ENCODE results near the gene GNAO1.

Gene GNAO1

DNA sequence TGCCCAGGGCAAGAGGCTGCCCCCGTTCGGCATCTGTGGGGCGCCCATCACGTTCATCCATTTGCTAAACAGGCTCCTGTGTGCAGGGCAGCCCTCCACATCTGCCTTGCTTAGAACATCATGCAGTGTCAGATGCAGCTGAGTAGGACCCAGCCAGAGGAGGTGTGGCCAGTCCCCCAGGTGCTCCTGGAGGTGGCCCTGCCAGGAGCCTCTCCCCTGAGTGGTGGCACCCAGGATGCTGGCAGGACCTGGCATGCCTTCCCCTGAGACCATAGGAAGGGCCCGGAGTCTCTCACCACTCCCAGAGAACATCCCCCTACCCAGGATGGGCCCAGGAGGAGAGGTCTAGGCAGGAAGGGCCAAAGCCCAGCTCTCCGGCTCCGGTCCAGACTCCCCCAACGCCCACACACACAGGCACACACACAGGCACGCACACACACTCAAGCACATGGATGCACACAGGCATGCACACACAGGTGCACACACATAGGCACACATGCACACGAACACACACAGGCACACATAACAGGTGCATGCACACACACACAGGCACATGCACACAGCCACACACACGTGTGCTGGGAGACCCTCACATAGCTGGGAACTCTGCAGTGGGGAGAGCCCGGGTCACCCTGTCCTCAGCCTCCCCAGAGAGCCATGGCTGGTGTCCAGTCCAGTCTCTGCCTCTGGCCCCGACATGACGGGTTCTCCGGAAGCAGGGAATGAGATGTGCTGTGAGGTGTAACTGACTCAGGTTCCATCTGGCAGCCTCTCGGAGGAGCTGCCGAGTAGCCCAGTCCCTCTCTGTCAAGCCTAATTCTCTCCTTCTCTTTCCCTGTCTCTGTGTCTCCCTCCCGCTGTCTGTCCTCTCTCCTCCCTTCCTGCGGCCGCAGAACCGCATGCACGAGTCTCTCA, 159.5 kb downstream of the GNAO1 start:
- H3K36me3 ChIP-seq (ENCODE audit: control insufficient read depth, low read depth, low read length): no peaks in the 10 kb centered on the region
- no peaks in the 10 kb centered on the region for H3K9me3 ChIP-seq (ENCODE audit: control insufficient read depth, low read depth, low read length)
- H3K27ac ChIP-seq (ENCODE audit: low read length): no peak overlapping the region
- H3K4me1 ChIP-seq (ENCODE audit: control insufficient read depth, low read depth, low read length): peaks cover 4% of the 10 kb centered on the region
- H3K4me3 ChIP-seq (ENCODE audit: low read length): no peak overlapping the region
- no peak overlapping the region for H3K9ac ChIP-seq (ENCODE audit: low read length)
- no peaks in the 10 kb centered on the region for H3K27me3 ChIP-seq (ENCODE audit: control insufficient read depth, insufficient read depth, low read length)

DNA sequence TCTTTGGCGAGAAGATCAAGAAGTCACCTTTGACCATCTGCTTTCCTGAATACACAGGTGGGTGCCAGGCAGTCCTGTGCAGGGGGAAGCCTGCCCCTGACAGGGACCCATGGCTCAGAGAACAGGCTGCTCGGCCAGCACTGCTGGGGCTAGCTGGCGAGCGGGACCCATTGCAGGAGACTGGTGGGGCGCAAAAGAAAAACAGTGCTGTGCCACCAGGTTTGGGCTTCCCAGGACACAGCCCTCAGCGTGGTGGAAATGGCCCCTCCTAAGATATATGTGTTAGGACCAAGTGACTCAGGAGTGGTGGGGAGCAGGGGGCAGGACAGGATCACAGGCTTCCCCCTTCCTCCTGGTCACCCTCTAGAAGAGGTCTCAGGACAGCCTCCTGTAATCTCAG, 160.2 kb downstream of the GNAO1 start:
- Histone ChIP-seq H3K4me3 (ENCODE audit: low read length) (no peak overlapping the region), H3K27ac (ENCODE audit: low read length) (no peak overlapping the region), H3K27me3 (ENCODE audit: control insufficient read depth, insufficient read depth, low read length) (no peaks in the 10 kb centered on the region), H3K9me3 (ENCODE audit: control insufficient read depth, low read depth, low read length) (no peaks in the 10 kb centered on the region), H3K4me1 (ENCODE audit: control insufficient read depth, low read depth, low read length) (peaks cover 9% of the 10 kb centered on the region), H3K36me3 (ENCODE audit: control insufficient read depth, low read depth, low read length) (no peaks in the 10 kb centered on the region), H3K9ac (ENCODE audit: low read length) (no peak overlapping the region)

DNA sequence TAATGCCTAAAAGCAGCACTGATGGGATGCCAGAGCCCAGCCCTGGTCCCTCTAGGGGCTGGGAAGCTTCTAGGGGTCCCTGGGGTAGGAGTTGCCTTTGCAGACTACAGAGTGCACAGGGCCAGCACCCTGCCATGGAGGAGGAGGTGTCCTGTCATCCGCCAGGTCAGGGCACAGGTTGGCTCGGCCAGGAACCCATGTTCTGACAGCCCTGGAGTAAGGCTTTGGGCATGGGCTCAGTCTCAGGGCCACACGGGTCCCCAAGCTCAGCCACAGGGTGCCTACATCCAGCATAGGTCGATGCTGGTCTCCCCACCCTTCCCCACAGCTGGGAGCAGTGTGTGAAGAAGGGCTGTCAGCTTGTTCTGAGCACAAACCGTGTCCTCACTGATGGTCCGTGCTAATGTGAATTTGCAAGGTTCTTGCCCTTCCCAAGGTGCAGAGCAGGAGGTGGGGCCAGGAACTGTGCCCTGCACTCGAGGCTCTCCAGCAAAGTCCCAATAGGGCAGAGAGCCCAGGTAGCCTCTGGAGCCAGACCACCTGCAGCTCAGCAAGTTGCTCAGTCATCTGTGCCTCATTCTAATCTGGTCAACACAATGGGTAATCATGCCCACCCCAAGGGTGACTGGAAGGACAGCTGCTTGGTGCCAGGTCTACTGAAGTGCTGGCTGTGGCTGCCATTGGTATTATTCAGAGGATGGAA, 161.2 kb downstream of the GNAO1 start:
- no peak overlapping the region for H3K9ac ChIP-seq (ENCODE audit: low read length)
- H3K4me3 ChIP-seq (ENCODE audit: low read length): no peak overlapping the region
- H3K27ac ChIP-seq (ENCODE audit: low read length): no peak overlapping the region
- peaks cover 19% of the 10 kb centered on the region for H3K4me1 ChIP-seq (ENCODE audit: control insufficient read depth, low read depth, low read length)
- H3K36me3 ChIP-seq (ENCODE audit: control insufficient read depth, low read depth, low read length): no peaks in the 10 kb centered on the region
- H3K9me3 ChIP-seq (ENCODE audit: control insufficient read depth, low read depth, low read length): no peaks in the 10 kb centered on the region
- H3K27me3 ChIP-seq (ENCODE audit: control insufficient read depth, insufficient read depth, low read length): no peaks in the 10 kb centered on the region

DNA sequence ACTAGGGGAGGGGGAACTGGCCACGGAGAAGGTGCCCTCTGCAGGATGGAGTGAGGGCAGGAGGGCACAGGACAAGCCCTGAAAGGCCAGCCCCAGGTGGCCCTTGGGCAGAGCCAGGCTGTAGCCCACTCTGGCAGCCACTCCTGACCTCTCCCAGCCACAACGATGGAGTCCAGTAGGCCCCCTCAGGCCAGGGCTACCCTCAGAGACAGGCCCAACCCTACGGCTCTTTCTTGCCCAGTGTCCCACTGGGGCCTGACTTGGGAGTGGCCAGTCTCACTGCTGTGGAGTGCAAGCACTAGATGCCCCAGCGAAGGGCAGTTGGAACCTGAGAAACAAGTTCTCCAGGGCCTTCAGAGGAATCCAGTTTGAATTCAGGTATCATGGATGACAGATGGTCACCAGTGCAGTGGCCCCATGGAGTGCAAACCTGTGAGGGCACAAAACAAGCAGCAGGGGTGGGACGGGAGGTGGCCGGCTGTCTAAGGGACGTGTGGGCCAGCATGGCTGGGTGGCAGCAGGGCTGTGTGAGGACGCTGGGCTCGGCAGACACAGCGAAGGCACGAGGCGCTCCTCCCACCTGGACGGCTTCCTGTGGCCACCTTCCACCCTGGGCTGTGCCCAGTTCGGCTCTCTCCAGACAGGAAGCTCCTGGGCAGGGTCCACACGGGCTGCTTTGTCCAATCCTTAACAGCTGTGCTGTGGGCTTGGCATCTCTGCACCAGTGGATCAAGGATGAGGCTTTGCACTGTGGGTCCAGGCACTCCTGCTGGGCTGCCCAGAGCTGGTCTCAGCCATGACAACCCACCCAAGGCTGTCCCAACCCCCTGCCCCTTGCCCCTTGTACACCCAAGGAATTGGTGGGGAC, 162.0 kb downstream of the GNAO1 start:
- Histone ChIP-seq H3K4me1 (ENCODE audit: control insufficient read depth, low read depth, low read length) (peaks cover 19% of the 10 kb centered on the region), H3K27me3 (ENCODE audit: control insufficient read depth, insufficient read depth, low read length) (no peaks in the 10 kb centered on the region), H3K9me3 (ENCODE audit: control insufficient read depth, low read depth, low read length) (no peaks in the 10 kb centered on the region), H3K4me3 (ENCODE audit: low read length) (no peak overlapping the region), H3K27ac (ENCODE audit: low read length) (no peak overlapping the region), H3K9ac (ENCODE audit: low read length) (no peak overlapping the region), H3K36me3 (ENCODE audit: control insufficient read depth, low read depth, low read length) (no peaks in the 10 kb centered on the region)

DNA sequence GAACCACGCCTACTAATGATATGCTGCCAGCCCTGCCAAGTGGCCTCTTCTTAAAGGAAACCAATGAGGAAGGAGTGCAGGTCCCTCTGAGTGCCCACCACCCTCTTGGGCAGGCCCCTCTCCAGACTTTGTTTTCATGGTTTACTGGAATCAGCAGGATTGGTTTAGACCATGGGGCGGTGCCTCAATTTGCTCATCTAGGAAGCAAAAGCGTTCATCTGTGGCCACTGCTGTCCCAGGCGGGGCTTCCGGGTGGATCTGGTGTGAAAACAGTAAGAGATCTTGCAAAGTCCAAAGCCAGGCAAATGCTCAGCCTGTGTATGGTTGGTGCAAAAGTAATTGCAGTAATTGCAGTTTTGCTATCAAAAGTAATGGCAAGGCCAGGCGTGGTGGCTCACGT, 162.7 kb downstream of the GNAO1 start:
- Histone ChIP-seq H3K9me3 (ENCODE audit: control insufficient read depth, low read depth, low read length) (no peaks in the 10 kb centered on the region), H3K4me1 (ENCODE audit: control insufficient read depth, low read depth, low read length) (peaks cover 21% of the 10 kb centered on the region), H3K36me3 (ENCODE audit: control insufficient read depth, low read depth, low read length) (no peaks in the 10 kb centered on the region), H3K27me3 (ENCODE audit: control insufficient read depth, insufficient read depth, low read length) (no peaks in the 10 kb centered on the region), H3K9ac (ENCODE audit: low read length) (no peak overlapping the region), H3K4me3 (ENCODE audit: low read length) (no peak overlapping the region), H3K27ac (ENCODE audit: low read length) (no peak overlapping the region)

DNA sequence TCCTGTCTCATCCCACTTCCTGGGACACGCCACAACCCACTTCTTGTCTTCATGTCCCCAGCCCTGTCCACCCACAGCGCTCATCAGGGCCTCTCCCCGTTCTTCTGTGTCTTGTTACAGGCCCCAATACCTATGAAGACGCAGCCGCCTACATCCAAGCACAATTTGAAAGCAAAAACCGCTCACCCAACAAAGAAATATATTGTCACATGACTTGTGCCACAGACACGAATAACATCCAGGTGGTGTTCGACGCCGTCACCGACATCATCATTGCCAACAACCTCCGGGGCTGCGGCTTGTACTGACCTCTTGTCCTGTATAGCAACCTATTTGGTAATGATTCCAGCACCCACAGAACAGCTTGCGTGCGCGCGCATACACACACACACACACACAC, 163.5 kb downstream of the GNAO1 start:
- H3K27me3 ChIP-seq (ENCODE audit: control insufficient read depth, insufficient read depth, low read length): no peaks in the 10 kb centered on the region
- H3K36me3 ChIP-seq (ENCODE audit: control insufficient read depth, low read depth, low read length): no peaks in the 10 kb centered on the region
- no peak overlapping the region for H3K27ac ChIP-seq (ENCODE audit: low read length)
- no peak overlapping the region for H3K4me3 ChIP-seq (ENCODE audit: low read length)
- H3K4me1 ChIP-seq (ENCODE audit: control insufficient read depth, low read depth, low read length): peaks cover 23% of the 10 kb centered on the region
- no peak overlapping the region for H3K9ac ChIP-seq (ENCODE audit: low read length)
- H3K9me3 ChIP-seq (ENCODE audit: control insufficient read depth, low read depth, low read length): no peaks in the 10 kb centered on the region

DNA sequence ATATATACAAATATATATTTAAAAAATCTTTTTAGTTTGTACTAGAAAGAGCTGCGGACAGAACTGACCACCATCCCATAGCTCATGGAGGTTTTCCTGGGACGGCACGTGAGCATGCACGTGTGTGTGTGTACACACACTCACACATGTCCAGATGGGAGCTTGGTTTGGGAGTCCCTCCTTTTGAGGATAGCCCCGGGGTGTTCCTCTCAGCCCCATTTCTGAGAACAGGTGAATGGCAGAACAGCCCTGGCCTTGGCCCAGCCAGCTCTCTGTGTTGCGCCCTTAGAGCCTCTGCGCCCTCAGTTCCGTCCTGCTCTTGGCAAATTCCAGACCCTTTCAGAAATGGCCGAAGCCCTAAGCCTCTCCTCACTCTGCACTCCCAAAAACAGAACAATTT, 163.9 kb downstream of the GNAO1 start:
- Histone ChIP-seq H3K36me3 (ENCODE audit: control insufficient read depth, low read depth, low read length) (no peaks in the 10 kb centered on the region), H3K4me3 (ENCODE audit: low read length) (no peak overlapping the region), H3K4me1 (ENCODE audit: control insufficient read depth, low read depth, low read length) (peaks cover 23% of the 10 kb centered on the region), H3K27ac (ENCODE audit: low read length) (no peak overlapping the region), H3K27me3 (ENCODE audit: control insufficient read depth, insufficient read depth, low read length) (no peaks in the 10 kb centered on the region), H3K9ac (ENCODE audit: low read length) (no peak overlapping the region), H3K9me3 (ENCODE audit: control insufficient read depth, low read depth, low read length) (no peaks in the 10 kb centered on the region)

DNA sequence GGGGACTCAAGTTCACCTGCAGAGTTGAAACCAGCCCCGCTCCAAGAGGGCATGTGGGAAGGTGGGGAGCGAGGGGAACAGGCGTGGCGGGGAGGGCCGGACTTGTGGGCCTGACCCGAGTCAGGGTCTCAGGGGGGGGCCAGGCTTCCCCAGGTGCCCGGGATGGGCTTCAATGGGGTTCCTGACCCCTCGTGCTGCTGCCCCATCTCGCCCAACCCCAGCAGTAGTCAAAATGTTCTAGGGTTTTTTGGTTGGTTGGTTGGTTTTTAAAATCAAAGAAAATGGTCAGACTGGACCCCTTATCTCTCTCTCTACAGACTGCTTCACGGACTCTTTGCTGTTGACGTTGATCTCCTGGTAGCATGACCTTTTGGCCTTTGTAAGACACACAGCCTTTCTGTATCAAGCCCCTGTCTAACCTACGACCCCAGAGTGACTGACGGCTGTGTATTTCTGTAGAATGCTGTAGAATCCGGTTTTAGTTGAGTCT, 164.5 kb downstream of the GNAO1 start:
- no peaks in the 10 kb centered on the region for H3K9me3 ChIP-seq (ENCODE audit: control insufficient read depth, low read depth, low read length)
- no peak overlapping the region for H3K27ac ChIP-seq (ENCODE audit: low read length)
- H3K9ac ChIP-seq (ENCODE audit: low read length): peak overlapping the region; percentile 44
- no peaks in the 10 kb centered on the region for H3K36me3 ChIP-seq (ENCODE audit: control insufficient read depth, low read depth, low read length)
- peaks cover 23% of the 10 kb centered on the region for H3K4me1 ChIP-seq (ENCODE audit: control insufficient read depth, low read depth, low read length)
- H3K27me3 ChIP-seq (ENCODE audit: control insufficient read depth, insufficient read depth, low read length): no peaks in the 10 kb centered on the region
- H3K4me3 ChIP-seq (ENCODE audit: low read length): peak overlapping the region; percentile 22

DNA sequence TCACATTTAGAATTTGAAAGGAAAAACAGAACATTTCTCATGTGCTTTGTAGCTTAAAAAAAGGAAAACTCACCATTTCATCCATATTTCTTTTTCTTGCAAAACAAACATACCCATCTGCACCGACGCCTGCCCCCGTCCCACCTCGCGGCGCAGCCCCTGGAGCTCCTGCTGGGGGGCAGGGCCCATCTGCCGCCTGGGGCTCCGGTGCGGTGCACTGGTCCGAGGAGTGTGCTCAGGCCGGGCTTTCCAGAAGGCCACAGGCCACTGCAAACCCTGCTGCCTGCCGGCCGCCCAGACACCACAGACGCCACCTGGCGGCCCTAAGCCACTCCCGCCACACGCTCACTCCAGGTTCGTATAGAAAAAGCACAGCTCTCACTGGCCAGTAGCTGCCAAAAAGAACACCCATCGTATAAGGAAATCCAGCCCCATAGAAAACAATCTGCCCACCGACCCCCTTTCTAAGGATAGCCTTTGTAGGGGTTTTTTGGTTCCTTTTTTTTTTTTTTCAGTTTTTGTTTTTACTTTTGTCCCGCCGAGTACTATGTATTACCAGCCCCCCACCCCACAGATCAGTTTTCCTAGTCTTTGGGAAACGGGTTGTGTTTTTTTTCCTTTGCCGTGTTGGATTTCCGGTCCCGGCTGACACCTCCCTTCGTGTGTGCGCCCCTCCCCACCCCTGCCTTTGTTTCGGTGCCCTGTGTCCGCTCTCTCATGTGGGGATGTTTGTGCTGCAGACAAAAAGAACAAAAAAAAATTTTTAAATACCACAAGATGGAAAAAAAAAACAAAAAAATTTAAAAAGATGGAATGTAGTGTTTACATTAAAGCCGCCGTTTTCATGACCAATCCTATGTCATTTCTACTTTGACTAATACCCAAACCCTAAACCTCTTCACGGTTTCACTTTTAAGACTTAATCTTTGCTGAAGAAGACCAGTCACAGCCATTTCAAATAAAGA, 165.3 kb downstream of the GNAO1 start:
- Histone ChIP-seq H3K9ac (ENCODE audit: low read length) (peak overlapping the region; percentile 69), H3K27me3 (ENCODE audit: control insufficient read depth, insufficient read depth, low read length) (no peaks in the 10 kb centered on the region), H3K27ac (ENCODE audit: low read length) (no peak overlapping the region), H3K4me3 (ENCODE audit: low read length) (peak overlapping the region; percentile 58), H3K4me1 (ENCODE audit: control insufficient read depth, low read depth, low read length) (peaks cover 23% of the 10 kb centered on the region), H3K9me3 (ENCODE audit: control insufficient read depth, low read depth, low read length) (no peaks in the 10 kb centered on the region), H3K36me3 (ENCODE audit: control insufficient read depth, low read depth, low read length) (no peaks in the 10 kb centered on the region)

DNA sequence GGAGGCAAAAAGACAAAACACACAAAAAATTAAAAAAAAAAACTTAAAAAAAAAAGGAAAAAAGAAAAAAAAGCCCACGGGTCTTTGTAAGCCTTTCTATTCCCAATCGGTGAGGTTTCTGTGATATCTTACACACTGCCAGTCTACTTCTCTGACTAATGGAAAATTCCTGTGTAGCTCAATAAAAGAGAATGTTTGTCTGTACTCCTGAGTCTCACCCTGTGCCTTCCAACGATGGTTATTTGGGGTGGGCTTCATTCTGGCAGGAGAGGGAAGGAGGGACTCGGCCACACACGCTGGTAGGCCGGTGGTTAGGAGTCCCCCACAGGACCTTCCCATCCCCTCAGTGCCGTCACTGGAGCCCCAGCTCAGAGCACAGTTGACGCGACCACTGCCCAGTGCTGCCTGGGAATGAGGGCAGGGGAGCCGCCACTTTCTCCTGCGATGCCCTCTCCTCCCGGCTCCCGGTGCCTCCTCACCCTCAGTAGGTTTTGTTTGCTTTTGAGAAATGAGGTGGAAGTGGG, 166.0 kb downstream of the GNAO1 start:
- Histone ChIP-seq H3K4me3 (ENCODE audit: low read length) (peak overlapping the region; percentile 58), H3K27ac (ENCODE audit: low read length) (no peak overlapping the region), H3K27me3 (ENCODE audit: control insufficient read depth, insufficient read depth, low read length) (no peaks in the 10 kb centered on the region), H3K4me1 (ENCODE audit: control insufficient read depth, low read depth, low read length) (peaks cover 23% of the 10 kb centered on the region), H3K36me3 (ENCODE audit: control insufficient read depth, low read depth, low read length) (peaks cover 3% of the 10 kb centered on the region), H3K9ac (ENCODE audit: low read length) (peak overlapping the region; percentile 69), H3K9me3 (ENCODE audit: control insufficient read depth, low read depth, low read length) (no peaks in the 10 kb centered on the region)

All from iPS-18a (cell line).